ENCODE measurements around the gene LITAF.

The LITAF gene

DNA sequence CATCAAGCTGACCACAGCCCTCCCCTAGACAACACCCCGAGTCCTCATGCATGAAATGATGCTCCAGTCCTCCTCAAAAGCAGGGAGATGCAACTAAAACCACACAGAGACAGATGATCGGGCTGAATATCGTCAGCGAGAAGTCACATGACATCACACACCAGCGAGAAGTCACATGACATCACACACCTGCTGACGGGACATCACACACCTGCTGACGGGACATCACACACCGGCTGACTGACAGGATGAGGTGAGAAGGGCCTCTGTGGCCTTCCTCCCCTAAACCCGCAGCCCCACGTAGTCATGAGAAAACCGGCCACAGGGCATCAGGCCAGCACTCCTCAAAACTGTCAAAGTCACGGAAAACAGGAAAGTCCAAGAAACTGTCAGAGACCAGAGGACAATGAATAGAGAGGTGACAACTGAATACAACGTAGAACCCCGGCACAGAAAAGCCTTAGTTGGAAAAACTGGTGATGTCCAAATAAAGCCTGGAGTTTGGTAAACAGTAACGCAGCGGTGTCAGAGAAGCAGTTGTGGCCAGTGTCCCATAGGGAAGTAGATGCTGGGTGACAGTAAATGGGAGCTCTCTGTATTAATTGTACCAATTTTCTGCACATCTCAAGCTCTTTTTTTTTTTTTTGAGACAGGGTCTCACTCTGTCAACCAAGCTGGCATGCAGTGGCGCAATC, 14.3 kb downstream of the LITAF start:
- POLR2A ChIA-PET, result interaction anchor here (0.6 kb wide), 1 partner anchor 122 kb away, joined by 3 read pairs; no protein-coding TSS in a partner anchor
- TF ChIP-seq, protein P1, sequence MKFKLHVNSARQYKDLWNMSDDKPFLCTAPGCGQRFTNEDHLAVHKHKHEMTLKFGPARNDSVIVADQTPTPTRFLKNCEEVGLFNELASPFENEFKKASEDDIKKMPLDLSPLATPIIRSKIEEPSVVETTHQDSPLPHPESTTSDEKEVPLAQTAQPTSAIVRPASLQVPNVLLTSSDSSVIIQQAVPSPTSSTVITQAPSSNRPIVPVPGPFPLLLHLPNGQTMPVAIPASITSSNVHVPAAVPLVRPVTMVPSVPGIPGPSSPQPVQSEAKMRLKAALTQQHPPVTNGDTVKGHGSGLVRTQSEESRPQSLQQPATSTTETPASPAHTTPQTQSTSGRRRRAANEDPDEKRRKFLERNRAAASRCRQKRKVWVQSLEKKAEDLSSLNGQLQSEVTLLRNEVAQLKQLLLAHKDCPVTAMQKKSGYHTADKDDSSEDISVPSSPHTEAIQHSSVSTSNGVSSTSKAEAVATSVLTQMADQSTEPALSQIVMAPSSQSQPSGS (tag by site-specific recombination; IDR thresholded peaks at IDR 0.05; ENCODE audit: low read depth), result peak; percentile 39; the same call in 1 of the 2 replicates
- TF ChIP-seq ZNF146 (tag by site-specific recombination; IDR thresholded peaks at IDR 0.05), result no peak
- no peak for TF ChIP-seq ZNF548 (tag by site-specific recombination; IDR thresholded peaks at IDR 0.05)
- no peak for TF ChIP-seq ZNF274 (IDR thresholded peaks at IDR 0.05; ENCODE audit: low read length)
- TF ChIP-seq ZNF274 (tag by site-specific recombination; IDR thresholded peaks at IDR 0.05; ENCODE audit: borderline replicate concordance), result peak; percentile 76; the same call in 1 of the 2 replicates
- 0 out of 2 replicates have a peak, but pooled peaks have one; percentile 14 for TF ChIP-seq ZNF629 (tag by site-specific recombination; IDR thresholded peaks at IDR 0.05)
- TF ChIP-seq, protein P2, sequence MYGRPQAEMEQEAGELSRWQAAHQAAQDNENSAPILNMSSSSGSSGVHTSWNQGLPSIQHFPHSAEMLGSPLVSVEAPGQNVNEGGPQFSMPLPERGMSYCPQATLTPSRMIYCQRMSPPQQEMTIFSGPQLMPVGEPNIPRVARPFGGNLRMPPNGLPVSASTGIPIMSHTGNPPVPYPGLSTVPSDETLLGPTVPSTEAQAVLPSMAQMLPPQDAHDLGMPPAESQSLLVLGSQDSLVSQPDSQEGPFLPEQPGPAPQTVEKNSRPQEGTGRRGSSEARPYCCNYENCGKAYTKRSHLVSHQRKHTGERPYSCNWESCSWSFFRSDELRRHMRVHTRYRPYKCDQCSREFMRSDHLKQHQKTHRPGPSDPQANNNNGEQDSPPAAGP (tag by site-specific recombination; IDR thresholded peaks at IDR 0.05), result no peak
- no peaks in the 10 kb centered on the region for H3K9me3 ChIP-seq (ENCODE audit: control insufficient read depth, insufficient read depth, low read depth, low read length)
- H3K27ac ChIP-seq (ENCODE audit: extremely low read depth, low read depth, low read length), result no peak overlapping the region
- peaks cover 0 to 4% of the 10 kb centered on the region in 2 experiments; a peak in 2 of 3 replicates for H3K36me3 ChIP-seq (ENCODE audit: control insufficient read depth in 2 of 2, insufficient read depth in 1 of 2, low read length in 2 of 2)
- no peaks in the 10 kb centered on the region for H3K4me1 ChIP-seq (ENCODE audit: control insufficient read depth, insufficient read depth, low read length)
- H3K4me3 ChIP-seq (ENCODE audit: low read depth, low read length), result no peak overlapping the region
- CTCF ChIA-PET, result no interaction called here

DNA sequence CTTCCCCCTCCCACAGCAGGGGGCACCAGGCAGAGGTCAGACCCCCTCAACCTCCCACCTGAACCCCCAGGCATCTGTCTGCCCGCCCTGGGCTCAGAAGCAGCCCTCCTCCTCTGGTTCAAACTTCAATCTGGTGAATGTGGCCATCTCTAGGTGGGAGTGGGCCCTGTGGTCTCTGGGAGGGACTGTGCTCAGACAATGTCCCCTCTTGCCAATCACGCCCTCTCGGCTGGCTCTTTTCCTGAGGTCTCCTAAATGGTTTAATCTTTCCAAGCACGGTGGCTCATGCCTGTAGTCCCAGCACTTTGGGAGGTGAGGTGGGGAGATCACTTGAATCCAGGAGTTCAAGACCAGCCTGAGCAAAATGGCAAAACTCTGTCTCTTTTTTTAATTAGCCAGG, 15.2 kb downstream of the LITAF start:
- Histone ChIP-seq H3K4me3 (ENCODE audit: low read depth, low read length) (no peak overlapping the region), H3K4me1 (ENCODE audit: control insufficient read depth, insufficient read depth, low read length) (no peaks in the 10 kb centered on the region), H3K9me3 (ENCODE audit: control insufficient read depth, insufficient read depth, low read depth, low read length) (no peaks in the 10 kb centered on the region), H3K27ac (ENCODE audit: extremely low read depth, low read depth, low read length) (no peak overlapping the region), H3K36me3 (ENCODE audit: control insufficient read depth in 2 of 2, insufficient read depth in 1 of 2, low read length in 2 of 2) (peaks cover 0 to 4% of the 10 kb centered on the region in 2 experiments; a peak in 1 of 3 replicates)
- ChIA-PET POLR2A (no interaction called here), CTCF (no interaction called here)
- no peak for TF ChIP-seq ZNF560 (tag by site-specific recombination; IDR thresholded peaks at IDR 0.05; ENCODE audit: borderline replicate concordance)
- TF ChIP-seq KLF8 (tag by site-specific recombination; IDR thresholded peaks at IDR 0.05), result no peak
- TF ChIP-seq ZNF549 (tag by site-specific recombination; IDR thresholded peaks at IDR 0.05), result no peak

DNA sequence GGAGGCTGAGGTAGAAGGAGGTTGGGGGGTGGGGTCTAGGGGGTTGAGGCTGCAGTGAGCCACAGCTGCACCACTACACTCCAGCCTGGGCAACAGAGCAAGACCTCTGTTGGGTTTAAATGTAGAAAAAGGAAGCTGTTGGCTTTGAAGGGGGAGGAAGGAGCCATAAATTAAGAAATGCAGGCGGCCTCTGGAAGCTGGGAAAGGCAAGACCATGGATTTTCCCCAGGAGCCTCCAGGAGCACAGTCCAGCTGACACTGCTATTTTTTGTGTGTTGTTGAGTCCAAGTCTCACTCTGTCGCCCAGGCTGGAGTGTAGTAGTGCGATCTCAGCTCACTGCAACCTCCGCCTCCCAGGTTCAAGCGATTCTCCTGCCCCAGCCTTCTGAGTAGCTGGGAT, 15.9 kb downstream of the LITAF start:
- Histone ChIP-seq H3K4me3 (ENCODE audit: low read depth, low read length) (no peak overlapping the region), H3K27ac (ENCODE audit: extremely low read depth, low read depth, low read length) (no peak overlapping the region), H3K9me3 (ENCODE audit: control insufficient read depth, insufficient read depth, low read depth, low read length) (no peaks in the 10 kb centered on the region), H3K36me3 (ENCODE audit: control insufficient read depth in 2 of 2, insufficient read depth in 1 of 2, low read length in 2 of 2) (peaks cover 0 to 6% of the 10 kb centered on the region in 2 experiments; a peak in 1 of 3 replicates), H3K4me1 (ENCODE audit: control insufficient read depth, insufficient read depth, low read length) (no peaks in the 10 kb centered on the region)
- ChIA-PET CTCF (no interaction called here), POLR2A (no interaction called here)
- TF ChIP-seq ZNF777 (tag by site-specific recombination; IDR thresholded peaks at IDR 0.05; ENCODE audit: borderline replicate concordance) (no peak), ZNF132 (tag by site-specific recombination; IDR thresholded peaks at IDR 0.05; ENCODE audit: borderline replicate concordance) (no peak), ZNF221 (tag by site-specific recombination; IDR thresholded peaks at IDR 0.05; ENCODE audit: borderline replicate concordance) (no peak), FEZF1 (tag by site-specific recombination; IDR thresholded peaks at IDR 0.05) (no peak), ZFHX2 (tag by site-specific recombination; conservative IDR thresholded peaks at IDR 0.05) (no peak), ZNF664 (tag by site-specific recombination; IDR thresholded peaks at IDR 0.05) (no peak), ZNF791 (tag by site-specific recombination; IDR thresholded peaks at IDR 0.05) (no peak), ZNF404 (tag by site-specific recombination; IDR thresholded peaks at IDR 0.05) (no peak), ZNF585B (tag by site-specific recombination; IDR thresholded peaks at IDR 0.05) (no peak), ZNF544 (tag by site-specific recombination; IDR thresholded peaks at IDR 0.05) (no peak), ZNF629 (tag by site-specific recombination; IDR thresholded peaks at IDR 0.05) (no peak), ZNF324 (tag by site-specific recombination; IDR thresholded peaks at IDR 0.05) (no peak), ZNF138 (tag by site-specific recombination; IDR thresholded peaks at IDR 0.05; ENCODE audit: borderline replicate concordance) (no peak), ZNF473 (tag by site-specific recombination; IDR thresholded peaks at IDR 0.05) (no peak), OSR2 (tag by site-specific recombination; IDR thresholded peaks at IDR 0.05) (no peak), ZNF660 (tag by site-specific recombination; IDR thresholded peaks at IDR 0.05) (no peak)
- TF ChIP-seq, protein P3, sequence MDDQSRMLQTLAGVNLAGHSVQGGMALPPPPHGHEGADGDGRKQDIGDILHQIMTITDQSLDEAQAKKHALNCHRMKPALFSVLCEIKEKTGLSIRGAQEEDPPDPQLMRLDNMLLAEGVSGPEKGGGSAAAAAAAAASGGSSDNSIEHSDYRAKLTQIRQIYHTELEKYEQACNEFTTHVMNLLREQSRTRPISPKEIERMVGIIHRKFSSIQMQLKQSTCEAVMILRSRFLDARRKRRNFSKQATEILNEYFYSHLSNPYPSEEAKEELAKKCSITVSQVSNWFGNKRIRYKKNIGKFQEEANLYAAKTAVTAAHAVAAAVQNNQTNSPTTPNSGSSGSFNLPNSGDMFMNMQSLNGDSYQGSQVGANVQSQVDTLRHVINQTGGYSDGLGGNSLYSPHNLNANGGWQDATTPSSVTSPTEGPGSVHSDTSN (CRISPR knock-in tag; IDR thresholded peaks at IDR 0.05), result no peak
- TF ChIP-seq, protein P4, sequence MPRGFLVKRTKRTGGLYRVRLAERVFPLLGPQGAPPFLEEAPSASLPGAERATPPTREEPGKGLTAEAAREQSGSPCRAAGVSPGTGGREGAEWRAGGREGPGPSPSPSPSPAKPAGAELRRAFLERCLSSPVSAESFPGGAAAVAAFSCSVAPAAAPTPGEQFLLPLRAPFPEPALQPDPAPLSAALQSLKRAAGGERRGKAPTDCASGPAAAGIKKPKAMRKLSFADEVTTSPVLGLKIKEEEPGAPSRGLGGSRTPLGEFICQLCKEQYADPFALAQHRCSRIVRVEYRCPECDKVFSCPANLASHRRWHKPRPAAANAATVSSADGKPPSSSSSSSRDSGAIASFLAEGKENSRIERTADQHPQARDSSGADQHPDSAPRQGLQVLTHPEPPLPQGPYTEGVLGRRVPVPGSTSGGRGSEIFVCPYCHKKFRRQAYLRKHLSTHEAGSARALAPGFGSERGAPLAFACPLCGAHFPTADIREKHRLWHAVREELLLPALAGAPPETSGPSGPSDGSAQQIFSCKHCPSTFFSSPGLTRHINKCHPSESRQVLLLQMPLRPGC (tag by site-specific recombination; IDR thresholded peaks at IDR 0.05), result no peak
